IgD-negative memory B cell (primary cell): ENCODE results near the gene FAM219A. TPM values are rescaled to one million over a fixed set of nuclear protein-coding genes. Genes with fewer than 3 reads are reported as not detected.
A peak's percentile ranks its signal among the peaks of the same experiment; 100 is the strongest.
"Not testable (repeated sequence)": the region's sequence is repeated elsewhere in the genome, so short reads cannot be mapped to it uniquely, and the experiment has no call there.

Experiments
- H3K27ac Mint-ChIP-seq, 3 donors: one replicate each; pipeline ENCODE4 v1.8.0; 2020 to 2022; ENCODE audit warnings: mild to moderate bottlenecking in 3 of 3, mixed read lengths in 3 of 3, moderate library complexity in 1 of 3
- H3K27me3 Mint-ChIP-seq: one replicate; pipeline ENCODE4 v1.8.0; 2021; ENCODE audit warnings: mixed read lengths
- H3K36me3 Mint-ChIP-seq: one replicate; pipeline ENCODE4 v1.8.0; 2020; ENCODE audit warnings: mild to moderate bottlenecking, mixed read lengths
- H3K4me1 Mint-ChIP-seq, 3 donors: one replicate each; pipeline ENCODE4 v1.8.0; 2020 to 2022; ENCODE audit warnings: mixed read lengths in 3 of 3, mild to moderate bottlenecking in 1 of 3
- H3K4me3 Mint-ChIP-seq, 4 donors: one replicate each; pipeline ENCODE4 v1.8.0; 2020 to 2022; ENCODE audit warnings: mild to moderate bottlenecking in 4 of 4, mixed read lengths in 4 of 4, moderate library complexity in 3 of 4
- H3K9me3 Mint-ChIP-seq, 3 donors: one replicate each; pipeline ENCODE4 v1.8.0; 2020 to 2021; ENCODE audit warnings: mixed read lengths in 3 of 3, mild to moderate bottlenecking in 1 of 3
- polyA plus RNA-seq: library from polyadenylated mRNA; unstranded; fragments of 300-500 nt; fragmentation: Illumina TruSeq; gene quantifications from one replicate; pipeline ENCODE4 v1.2.3, GENCODE V29; 2021

Gene FAM219A
- polyA plus RNA-seq, 1 donor from 2014 or later = 1.1 TPM

DNA sequence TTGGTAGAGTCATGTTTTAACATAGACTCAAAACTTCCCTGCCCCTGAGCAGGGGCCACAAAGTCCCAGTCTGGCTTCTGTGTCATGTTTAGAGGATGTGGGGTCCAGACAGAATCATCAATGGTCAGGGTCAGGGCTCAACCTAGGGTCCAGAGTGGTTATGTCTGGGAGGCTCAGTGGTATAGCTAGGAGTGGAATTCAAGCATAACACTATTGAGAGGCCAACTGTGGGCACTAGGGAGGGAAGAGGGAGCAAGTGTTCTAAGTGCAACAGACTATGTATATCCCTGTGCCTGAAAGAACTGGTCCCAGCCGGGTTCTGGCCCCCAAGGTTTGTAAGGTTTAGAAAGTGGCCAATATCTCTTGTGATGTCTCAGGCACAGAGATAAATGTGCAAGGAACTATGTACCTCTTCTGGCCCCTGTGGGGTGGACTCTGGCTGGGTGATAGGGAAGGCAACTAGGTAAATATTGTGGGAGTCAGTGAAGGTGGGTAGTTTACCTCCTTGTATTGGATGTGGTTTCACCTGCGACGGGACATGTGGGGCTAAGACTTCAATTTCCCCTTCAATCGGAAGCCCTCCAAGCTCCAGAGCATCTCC lies 95.7 kb downstream of the FAM219A start:
- Mint-ChIP-seq H3K4me3 (no peak overlapping the region), H3K27me3 (no peaks in the 10 kb centered on the region), H3K27ac (peak overlapping the region in 1 of 3 donors; percentile 44), H3K9me3 (peaks cover 1 to 4% (median 3%) of the 10 kb centered on the region in 3 donors), H3K4me1 (no peaks in the 10 kb centered on the region), H3K36me3 (peaks cover 8% of the 10 kb centered on the region)

GRCh38 chr9:34352957-34353356 lies 105.4 kb downstream of the FAM219A start:
- not testable (repeated sequence) for H3K4me3 Mint-ChIP-seq, H3K27me3 Mint-ChIP-seq, H3K27ac Mint-ChIP-seq, H3K4me1 Mint-ChIP-seq
- Mint-ChIP-seq H3K9me3 (peaks cover 3 to 13% (median 5%) of the 10 kb centered on the region in 3 donors), H3K36me3 (peaks cover 18% of the 10 kb centered on the region)

DNA sequence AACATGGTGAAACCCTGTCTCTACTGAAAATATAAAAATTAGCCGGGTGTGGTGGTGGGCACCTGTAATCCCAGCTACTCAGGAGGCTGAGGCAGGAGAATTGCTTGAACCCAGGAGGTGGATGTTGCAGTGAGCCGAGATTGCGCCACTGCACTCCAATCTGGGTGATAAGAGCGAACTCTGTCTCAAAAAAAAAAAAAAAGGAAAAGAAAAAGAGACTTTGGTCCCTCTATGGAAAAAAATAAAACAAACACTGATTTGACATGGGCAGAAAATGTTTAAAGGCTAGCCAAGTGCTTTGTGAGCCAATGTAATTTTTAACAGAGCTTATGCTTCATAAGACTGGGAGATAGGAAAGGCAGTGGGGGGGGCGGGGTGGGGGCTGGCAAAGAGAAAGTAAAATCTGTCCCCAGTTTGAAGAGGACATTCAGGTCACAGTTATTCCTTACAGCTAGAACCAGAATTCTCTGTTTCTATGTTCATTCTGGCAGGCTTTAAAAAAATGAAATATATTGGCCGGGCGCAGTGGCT lies 106.2 kb downstream of the FAM219A start:
- H3K36me3 Mint-ChIP-seq = peaks cover 18% of the 10 kb centered on the region
- H3K27ac Mint-ChIP-seq, H3K9me3 Mint-ChIP-seq, H3K27me3 Mint-ChIP-seq, H3K4me3 Mint-ChIP-seq, H3K4me1 Mint-ChIP-seq: not testable (repeated sequence)

GRCh38 chr9:34349324-34349723 lies 109.0 kb downstream of the FAM219A start:
- Mint-ChIP-seq H3K36me3 (peaks cover 9% of the 10 kb centered on the region), H3K27ac (no peak overlapping the region), H3K4me3 (no peak overlapping the region), H3K4me1 (no peaks in the 10 kb centered on the region), H3K27me3 (no peaks in the 10 kb centered on the region), H3K9me3 (no peaks in the 10 kb centered on the region)

Other genes starting within 250 kb of the FAM219A start
- gene KIF24, start 129.3 kb downstream of the FAM219A start, polyA plus RNA-seq = not detected
- gene NUDT2, start 129.0 kb downstream of the FAM219A start, polyA plus RNA-seq = 19.0 TPM
- 0.19 TPM for gene MYORG, start 81.7 kb downstream of the FAM219A start, polyA plus RNA-seq
- not detected for gene DNAI1, start 235 bp upstream of the FAM219A start, polyA plus RNA-seq
- not detected for gene ENHO, start 64.4 kb upstream of the FAM219A start, polyA plus RNA-seq
- gene CNTFR, start 131.2 kb upstream of the FAM219A start, polyA plus RNA-seq = not detected
- 48.4 TPM for gene RPP25L, start 153.5 kb upstream of the FAM219A start, polyA plus RNA-seq
- 113 TPM for gene DCTN3, start 161.9 kb upstream of the FAM219A start, polyA plus RNA-seq
- gene ARID3C, start 170.5 kb upstream of the FAM219A start, polyA plus RNA-seq = not detected
- gene SIGMAR1, start 179.2 kb upstream of the FAM219A start, polyA plus RNA-seq = 63.1 TPM
- 37.2 TPM for gene GALT, start 188.1 kb upstream of the FAM219A start, polyA plus RNA-seq
- gene IL11RA, start 193.6 kb upstream of the FAM219A start, polyA plus RNA-seq = 4.7 TPM
- gene CCL27, start 204.1 kb upstream of the FAM219A start, polyA plus RNA-seq = not detected
- gene CCL19, start 232.7 kb upstream of the FAM219A start, polyA plus RNA-seq = not detected